Measurements from ENCODE around the gene SNCB. TPM values are rescaled to one million over a fixed set of nuclear protein-coding genes. Genes with fewer than 3 reads are reported as not detected.

SNCB gene
- not detected for total RNA-seq

- DNase-seq = no peak
- peaks cover 78% of the 10 kb centered on the region for H3K27me3 Mint-ChIP-seq
- H3K27ac Mint-ChIP-seq = no peak within 1 kb of the TSS
- H3K4me3 Mint-ChIP-seq = no peak within 1 kb of the TSS
- ChIA-PET CTCF (interaction anchor here (1.1 to 1.9 kb wide), 4 partner anchors 25 to 182 kb away, joined by 3 to 7 read pairs (median 5); partner anchors contain the start of gene FAF2), POLR2A (interaction anchor here (1.1 kb wide), 1 partner anchor 17 kb away, joined by 3 read pairs; no protein-coding TSS in a partner anchor)
- no peaks in the 10 kb centered on the region for H3K36me3 Mint-ChIP-seq (ENCODE audit: low read depth)
- H3K9me3 Mint-ChIP-seq = no peaks in the 10 kb centered on the region
- H3K4me1 Mint-ChIP-seq = peaks cover 12% of the 10 kb centered on the region
Observed at GRCh38 chr5:176629853-176630680, at the start of gene SNCB, which contains the start of gene EIF4E1B. Gene SNCB (minus strand): TSS chr5:176630534. CDS start chr5:176629654, 880 bp downstream. Gene EIF4E1B (plus strand): TSS chr5:176630675. CDS start chr5:176642788, 12,113 bp downstream.

- peaks cover 45% of the 10 kb centered on the region for H3K27me3 Mint-ChIP-seq
- ChIA-PET CTCF (interaction anchor here (1.4 kb wide), 1 partner anchor 18 kb away, joined by 7 read pairs; no protein-coding TSS in a partner anchor), POLR2A (no interaction called here)
- H3K9me3 Mint-ChIP-seq = no peaks in the 10 kb centered on the region
- no peaks in the 10 kb centered on the region for H3K4me1 Mint-ChIP-seq
- H3K27ac Mint-ChIP-seq = no peak overlapping the region
- DNase-seq = no peak
- H3K36me3 Mint-ChIP-seq (ENCODE audit: low read depth) = peaks cover 2% of the 10 kb centered on the region
- no peak overlapping the region for H3K4me3 Mint-ChIP-seq
Observed at GRCh38 chr5:176679365-176680225, 49.3 kb upstream of the SNCB start.

GRCh38 chr5:176678584-176678983 is 48.2 kb upstream of the SNCB start:
- POLR2A ChIA-PET = no interaction called here
- Mint-ChIP-seq H3K36me3 (ENCODE audit: low read depth) (no peaks in the 10 kb centered on the region), H3K4me1 (no peaks in the 10 kb centered on the region), H3K27me3 (peaks cover 38% of the 10 kb centered on the region), H3K4me3 (no peak overlapping the region), H3K9me3 (no peaks in the 10 kb centered on the region), H3K27ac (no peak overlapping the region)
- no peak for DNase-seq
- CTCF ChIA-PET = interaction anchor here (1.0 kb wide), 1 partner anchor 18 kb away, joined by 7 read pairs; no protein-coding TSS in a partner anchor

GRCh38 chr5:176677209-176677939 is 47.0 kb upstream of the SNCB start:
- ChIA-PET CTCF (no interaction called here), POLR2A (no interaction called here)
- Mint-ChIP-seq H3K36me3 (ENCODE audit: low read depth) (no peaks in the 10 kb centered on the region), H3K4me1 (no peaks in the 10 kb centered on the region), H3K9me3 (no peaks in the 10 kb centered on the region), H3K27me3 (peaks cover 37% of the 10 kb centered on the region), H3K4me3 (no peak overlapping the region), H3K27ac (no peak overlapping the region)
- DNase-seq = no peak

- H3K9me3 Mint-ChIP-seq = no peaks in the 10 kb centered on the region
Observed at GRCh38 chr5:176676361-176676824, 46.1 kb upstream of the SNCB start.

GRCh38 chr5:176675676-176676360 is 45.5 kb upstream of the SNCB start:
- Mint-ChIP-seq H3K4me1 (no peaks in the 10 kb centered on the region), H3K27ac (no peak overlapping the region), H3K36me3 (ENCODE audit: low read depth) (no peaks in the 10 kb centered on the region), H3K4me3 (no peak overlapping the region), H3K9me3 (no peaks in the 10 kb centered on the region), H3K27me3 (peaks cover 31% of the 10 kb centered on the region)
- no peak for DNase-seq
- ChIA-PET CTCF (interaction anchor here (2.9 kb wide), 1 partner anchor 15 kb away, joined by 10 read pairs; no protein-coding TSS in a partner anchor), POLR2A (no interaction called here)

More at GRCh38 chr5:176676361-176676824, 46.1 kb upstream of the SNCB start:
- Mint-ChIP-seq H3K4me3 (no peak overlapping the region), H3K4me1 (no peaks in the 10 kb centered on the region), H3K27me3 (peaks cover 30% of the 10 kb centered on the region), H3K36me3 (ENCODE audit: low read depth) (no peaks in the 10 kb centered on the region), H3K27ac (no peak overlapping the region)
- POLR2A ChIA-PET = no interaction called here
- no peak for DNase-seq
- CTCF ChIA-PET = interaction anchor here (2.9 kb wide), 1 partner anchor 16 kb away, joined by 10 read pairs; no protein-coding TSS in a partner anchor

GRCh38 chr5:176674799-176675198 is 44.5 kb upstream of the SNCB start:
- no peaks in the 10 kb centered on the region for H3K9me3 Mint-ChIP-seq
- H3K4me3 Mint-ChIP-seq = no peak overlapping the region
- peaks cover 28% of the 10 kb centered on the region for H3K27me3 Mint-ChIP-seq
- no peaks in the 10 kb centered on the region for H3K4me1 Mint-ChIP-seq
- no peaks in the 10 kb centered on the region for H3K36me3 Mint-ChIP-seq (ENCODE audit: low read depth)
- CTCF ChIA-PET = interaction anchor here (2.9 kb wide), 1 partner anchor 14 kb away, joined by 10 read pairs; no protein-coding TSS in a partner anchor
- POLR2A ChIA-PET = interaction anchor here (0.6 kb wide), 1 partner anchor 28 kb away, joined by 3 read pairs; no protein-coding TSS in a partner anchor
- no peak for DNase-seq
- no peak overlapping the region for H3K27ac Mint-ChIP-seq

GRCh38 chr5:176673651-176674583 is 43.6 kb upstream of the SNCB start:
- H3K9me3 Mint-ChIP-seq = no peaks in the 10 kb centered on the region
- no peaks in the 10 kb centered on the region for H3K4me1 Mint-ChIP-seq
- peaks cover 22% of the 10 kb centered on the region for H3K27me3 Mint-ChIP-seq
- POLR2A ChIA-PET = interaction anchor here (0.6 kb wide), 1 partner anchor 27 kb away, joined by 3 read pairs; no protein-coding TSS in a partner anchor
- no peak overlapping the region for H3K4me3 Mint-ChIP-seq
- H3K36me3 Mint-ChIP-seq (ENCODE audit: low read depth) = no peaks in the 10 kb centered on the region
- H3K27ac Mint-ChIP-seq = no peak overlapping the region
- CTCF ChIA-PET = interaction anchor here (1.9 to 2.9 kb wide), 2 partner anchors 13 kb away, joined by 8 to 10 read pairs; no protein-coding TSS in a partner anchor
- DNase-seq = no peak

GRCh38 chr5:176671890-176672747 is 41.8 kb upstream of the SNCB start:
- CTCF ChIA-PET = interaction anchor here (1.9 to 3.7 kb wide), 2 partner anchors 11 kb away, joined by 8 to 23 read pairs; no protein-coding TSS in a partner anchor
- Mint-ChIP-seq H3K4me1 (no peaks in the 10 kb centered on the region), H3K4me3 (no peak overlapping the region), H3K27me3 (peaks cover 18% of the 10 kb centered on the region), H3K9me3 (no peaks in the 10 kb centered on the region), H3K27ac (no peak overlapping the region), H3K36me3 (ENCODE audit: low read depth) (no peaks in the 10 kb centered on the region)
- no peak for DNase-seq
- POLR2A ChIA-PET = no interaction called here

- Mint-ChIP-seq H3K9me3 (no peaks in the 10 kb centered on the region), H3K4me3 (no peak overlapping the region), H3K27ac (no peak overlapping the region), H3K27me3 (peaks cover 18% of the 10 kb centered on the region), H3K4me1 (no peaks in the 10 kb centered on the region), H3K36me3 (ENCODE audit: low read depth) (no peaks in the 10 kb centered on the region)
- ChIA-PET CTCF (interaction anchor here (3.7 kb wide), 1 partner anchor 11 kb away, joined by 23 read pairs; no protein-coding TSS in a partner anchor), POLR2A (no interaction called here)
- no peak for DNase-seq
Observed at GRCh38 chr5:176671399-176671798, 41.1 kb upstream of the SNCB start.
